ENCODE data around the gene IDH3A. TPM values are rescaled to one million over a fixed set of nuclear protein-coding genes. Genes with fewer than 3 reads are reported as not detected.

The IDH3A gene
- 10 to 100 TPM in 11 of 12 donors, not detected in 1; 33.5 to 66.0 (median 38.7) TPM for polyA plus RNA-seq (ENCODE audit: insufficient read length in 12 of 12)
- long read RNA-seq, donor 1, full-length matches to known transcripts = 7 of 7 reads
- long read RNA-seq, donor 1, partial matches to known transcripts = 0 of 7 reads
- long read RNA-seq, donor 1, other reads (novel, unspliced or antisense) = 0 of 7 reads
- long read RNA-seq, donor 2, full-length matches to known transcripts = 15 of 15 reads
- long read RNA-seq, donor 2, partial matches to known transcripts = 0 of 15 reads
- long read RNA-seq, donor 2, other reads (novel, unspliced or antisense) = 0 of 15 reads
- long read RNA-seq, donor 3, full-length matches to known transcripts = 2 of 2 reads
- long read RNA-seq, donor 3, partial matches to known transcripts = 0 of 2 reads
- long read RNA-seq, donor 3, other reads (novel, unspliced or antisense) = 0 of 2 reads
- long read RNA-seq, donor 4, full-length matches to known transcripts = 2 of 2 reads
- long read RNA-seq, donor 4, partial matches to known transcripts = 0 of 2 reads
- long read RNA-seq, donor 4, other reads (novel, unspliced or antisense) = 0 of 2 reads
- long read RNA-seq, donor 5, full-length matches to known transcripts = 12 of 12 reads
- long read RNA-seq, donor 5, partial matches to known transcripts = 0 of 12 reads
- long read RNA-seq, donor 5, other reads (novel, unspliced or antisense) = 0 of 12 reads
- long read RNA-seq, donor 6, full-length matches to known transcripts = 4 of 4 reads
- long read RNA-seq, donor 6, partial matches to known transcripts = 0 of 4 reads
- long read RNA-seq, donor 6, other reads (novel, unspliced or antisense) = 0 of 4 reads
- long read RNA-seq, donor 7, full-length matches to known transcripts = 4 of 4 reads
- long read RNA-seq, donor 7, partial matches to known transcripts = 0 of 4 reads
- long read RNA-seq, donor 7, other reads (novel, unspliced or antisense) = 0 of 4 reads
- long read RNA-seq, donor 8, full-length matches to known transcripts = 13 of 13 reads
- long read RNA-seq, donor 8, partial matches to known transcripts = 0 of 13 reads
- long read RNA-seq, donor 8, other reads (novel, unspliced or antisense) = 0 of 13 reads
- long read RNA-seq, donor 9, full-length matches to known transcripts = 3 of 3 reads
- long read RNA-seq, donor 9, partial matches to known transcripts = 0 of 3 reads
- long read RNA-seq, donor 9, other reads (novel, unspliced or antisense) = 0 of 3 reads
- long read RNA-seq, donor 10, full-length matches to known transcripts = 17 of 17 reads
- long read RNA-seq, donor 10, partial matches to known transcripts = 0 of 17 reads
- long read RNA-seq, donor 10, other reads (novel, unspliced or antisense) = 0 of 17 reads
- long read RNA-seq, donor 11, full-length matches to known transcripts = 11 of 24 reads
- long read RNA-seq, donor 11, partial matches to known transcripts = 13 of 24 reads
- long read RNA-seq, donor 11, other reads (novel, unspliced or antisense) = 0 of 24 reads

GRCh38 chr15:78149068-78149804 is at the start of gene IDH3A:
TSS of gene IDH3A (plus strand) at chr15:78149362. CDS start at chr15:78149404, 42 bp downstream.
- DNase-seq = peak; percentile 100

- DNase-seq = no peak
Observed at GRCh38 chr15:78100886-78101285, 48.3 kb upstream of the IDH3A start.

- no peak for DNase-seq
Observed at GRCh38 chr15:78101423-78102105, 47.6 kb upstream of the IDH3A start.

- no peak for DNase-seq
Observed at GRCh38 chr15:78102211-78102610, 47.0 kb upstream of the IDH3A start.

GRCh38 chr15:78102741-78103140 is 46.4 kb upstream of the IDH3A start:
- DNase-seq = no peak

GRCh38 chr15:78103406-78104118 is 45.6 kb upstream of the IDH3A start:
- DNase-seq = no peak

- DNase-seq = no peak
Observed at GRCh38 chr15:78104119-78104479, 45.1 kb upstream of the IDH3A start.

- no peak for DNase-seq
Observed at GRCh38 chr15:78104566-78105475, 44.3 kb upstream of the IDH3A start.

GRCh38 chr15:78105476-78106241 is 43.5 kb upstream of the IDH3A start:
- DNase-seq = no peak

- DNase-seq = no peak
Observed at GRCh38 chr15:78107471-78107870, 41.7 kb upstream of the IDH3A start.

- peak; percentile 74 for DNase-seq
Observed at GRCh38 chr15:78108300-78109084, 40.7 kb upstream of the IDH3A start.

- DNase-seq = no peak
Observed at GRCh38 chr15:78109156-78109555, 40.0 kb upstream of the IDH3A start.

- DNase-seq = no peak
Observed at GRCh38 chr15:78110096-78110495, 39.1 kb upstream of the IDH3A start.

- no peak for DNase-seq
Observed at GRCh38 chr15:78110916-78111475, 38.2 kb upstream of the IDH3A start.

- no peak for DNase-seq
Observed at GRCh38 chr15:78111788-78112187, 37.4 kb upstream of the IDH3A start.

- DNase-seq = no peak
Observed at GRCh38 chr15:78112551-78112950, 36.6 kb upstream of the IDH3A start.
